MM.1S (cell line): ENCODE data around the gene FKBP3.

ENCODE experiments used
- EZH2 ChIP-seq: fragments of 300-600 bp; sonication (generic); optimal IDR thresholded peaks from 2 replicates; pipeline ENCODE3; 2017; ENCODE audit warnings: low read depth, mild to moderate bottlenecking, antibody characterized with exemption, low read length, mixed read lengths
- EZH2phosphoT487 ChIP-seq: fragments of 300-600 bp; sonication (generic); IDR thresholded peaks from 2 replicates; pipeline ENCODE4 v1.6.1; 2018; ENCODE audit warnings: antibody characterized with exemption, low read length
- TF ChIP-seq, protein P1 (sequence below): fragments of 300-600 bp; sonication (generic); IDR thresholded peaks from 2 replicates; pipeline ENCODE4 v1.5.1; 2016; ENCODE audit warnings: antibody characterized with exemption, low read length, mixed read lengths

DNA sequence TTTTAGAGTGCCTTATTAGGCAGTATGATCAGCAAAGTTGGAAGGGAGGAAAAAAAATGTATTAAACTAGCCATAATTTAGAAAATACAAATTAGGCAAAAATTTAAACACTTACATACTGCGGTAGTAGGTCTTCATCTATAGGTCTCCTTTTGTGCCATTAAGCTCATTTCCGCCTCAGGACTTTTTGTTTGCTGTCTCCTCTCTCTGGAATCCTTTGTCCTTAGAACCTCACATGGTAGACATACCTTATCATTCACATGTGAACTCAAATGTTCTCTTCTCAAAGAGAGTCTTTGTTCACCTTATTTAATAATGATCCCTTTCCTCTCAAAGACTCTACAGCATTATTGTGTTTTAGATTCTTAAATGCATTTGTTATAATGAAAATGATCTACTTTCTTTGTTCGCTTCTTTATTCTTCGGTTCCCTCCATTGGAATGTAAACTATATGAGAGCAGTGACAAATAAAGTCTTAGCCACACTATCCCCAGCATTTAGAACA is 16.2 kb upstream of the FKBP3 start:
- TF ChIP-seq, protein P1, sequence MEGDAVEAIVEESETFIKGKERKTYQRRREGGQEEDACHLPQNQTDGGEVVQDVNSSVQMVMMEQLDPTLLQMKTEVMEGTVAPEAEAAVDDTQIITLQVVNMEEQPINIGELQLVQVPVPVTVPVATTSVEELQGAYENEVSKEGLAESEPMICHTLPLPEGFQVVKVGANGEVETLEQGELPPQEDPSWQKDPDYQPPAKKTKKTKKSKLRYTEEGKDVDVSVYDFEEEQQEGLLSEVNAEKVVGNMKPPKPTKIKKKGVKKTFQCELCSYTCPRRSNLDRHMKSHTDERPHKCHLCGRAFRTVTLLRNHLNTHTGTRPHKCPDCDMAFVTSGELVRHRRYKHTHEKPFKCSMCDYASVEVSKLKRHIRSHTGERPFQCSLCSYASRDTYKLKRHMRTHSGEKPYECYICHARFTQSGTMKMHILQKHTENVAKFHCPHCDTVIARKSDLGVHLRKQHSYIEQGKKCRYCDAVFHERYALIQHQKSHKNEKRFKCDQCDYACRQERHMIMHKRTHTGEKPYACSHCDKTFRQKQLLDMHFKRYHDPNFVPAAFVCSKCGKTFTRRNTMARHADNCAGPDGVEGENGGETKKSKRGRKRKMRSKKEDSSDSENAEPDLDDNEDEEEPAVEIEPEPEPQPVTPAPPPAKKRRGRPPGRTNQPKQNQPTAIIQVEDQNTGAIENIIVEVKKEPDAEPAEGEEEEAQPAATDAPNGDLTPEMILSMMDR: no peak
- TF ChIP-seq EZH2phosphoT487 (no peak), EZH2 (no peak)
